ENCODE data around the gene CLNK.
"Not testable (repeated sequence)": the region's sequence is repeated elsewhere in the genome, so short reads cannot be mapped to it uniquely, and the experiment has no call there.

The CLNK gene

DNA sequence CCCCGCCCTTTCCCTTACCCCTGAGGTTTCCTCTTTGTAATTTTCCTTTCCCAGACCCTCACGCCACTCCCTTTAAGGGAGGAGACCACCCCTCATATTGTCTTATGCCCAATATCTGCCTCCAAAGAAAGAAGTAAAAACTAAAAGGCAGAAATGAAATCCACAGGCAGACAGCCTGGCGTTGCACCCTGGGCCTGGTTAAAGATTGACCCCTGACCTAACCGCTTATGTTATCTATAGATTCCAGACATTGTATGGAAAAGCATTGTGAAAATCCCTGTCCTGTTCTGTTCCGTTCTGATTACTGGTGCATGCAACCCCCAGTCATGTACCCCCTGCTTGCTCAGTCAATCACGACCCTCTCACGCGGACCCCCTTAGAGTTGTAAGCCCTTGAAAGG, 110.0 kb downstream of the CLNK start:
- not testable (repeated sequence) for H3K36me3 ChIP-seq (ENCODE audit: control insufficient read depth in 1 of 2, insufficient read depth in 2 of 2, low read length in 2 of 2); H3K4me3 ChIP-seq (ENCODE audit: low read depth in 1 of 2, low read length in 2 of 2); H3K27ac ChIP-seq (ENCODE audit: low read length); H3K9me3 ChIP-seq (ENCODE audit: control insufficient read depth in 1 of 2, low read length in 2 of 2); H3K4me1 ChIP-seq (ENCODE audit: control insufficient read depth in 1 of 2, insufficient read depth in 2 of 2, low read length in 2 of 2); H3K27me3 ChIP-seq (ENCODE audit: low read depth, low read length)

DNA sequence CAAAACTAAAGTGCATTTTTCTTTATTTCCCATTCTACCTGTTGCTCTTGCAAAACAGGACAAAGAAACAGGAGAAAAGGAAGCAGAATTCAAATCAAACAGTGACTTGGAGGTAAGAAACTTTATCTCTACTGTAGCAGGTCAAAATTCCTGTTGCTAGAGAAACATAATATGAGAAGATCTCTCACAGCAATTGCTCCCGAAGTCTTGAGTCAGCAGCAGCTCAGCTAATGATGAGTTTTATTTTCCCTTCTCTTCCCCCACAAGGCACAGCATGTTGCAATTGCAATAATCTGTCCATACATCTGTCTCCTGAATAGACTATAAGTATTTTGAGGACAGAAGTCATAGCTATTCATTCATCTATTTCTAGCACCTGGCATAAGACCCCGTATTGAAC, 112.7 kb downstream of the CLNK start:
- H3K27me3 ChIP-seq (ENCODE audit: low read depth, low read length) = no peaks in the 10 kb centered on the region
- H3K9me3 ChIP-seq (ENCODE audit: control insufficient read depth in 1 of 2, low read length in 2 of 2) = peaks cover 0 to 6% of the 10 kb centered on the region in 2 donors
- no peaks in the 10 kb centered on the region for H3K4me1 ChIP-seq (ENCODE audit: control insufficient read depth in 1 of 2, insufficient read depth in 2 of 2, low read length in 2 of 2)
- H3K36me3 ChIP-seq (ENCODE audit: control insufficient read depth in 1 of 2, insufficient read depth in 2 of 2, low read length in 2 of 2) = no peaks in the 10 kb centered on the region
- H3K27ac ChIP-seq (ENCODE audit: low read length) = no peak overlapping the region
- no peak overlapping the region for H3K4me3 ChIP-seq (ENCODE audit: low read depth in 1 of 2, low read length in 2 of 2)

DNA sequence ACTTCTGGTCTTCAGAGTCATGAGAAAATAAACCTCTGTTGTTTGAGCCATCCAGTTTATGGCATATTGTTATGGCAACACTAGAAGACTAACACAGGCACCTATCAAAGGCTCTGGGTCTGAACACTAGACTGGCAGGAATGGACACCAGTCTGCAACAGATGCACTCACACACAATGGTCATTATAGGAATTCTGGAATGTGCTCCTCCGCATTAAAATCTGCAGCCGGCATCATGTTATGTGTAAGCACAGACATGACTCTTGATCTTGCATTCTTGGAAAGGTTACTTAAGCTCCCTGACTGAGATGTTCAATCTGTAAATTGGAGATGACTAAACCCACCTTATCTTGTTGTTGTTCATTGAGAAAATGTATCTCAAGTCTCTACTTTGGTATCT, 115.1 kb downstream of the CLNK start:
- Histone ChIP-seq H3K27me3 (ENCODE audit: low read depth, low read length) (no peaks in the 10 kb centered on the region), H3K4me3 (ENCODE audit: low read depth in 1 of 2, low read length in 2 of 2) (no peak overlapping the region), H3K36me3 (ENCODE audit: control insufficient read depth in 1 of 2, insufficient read depth in 2 of 2, low read length in 2 of 2) (no peaks in the 10 kb centered on the region)

DNA sequence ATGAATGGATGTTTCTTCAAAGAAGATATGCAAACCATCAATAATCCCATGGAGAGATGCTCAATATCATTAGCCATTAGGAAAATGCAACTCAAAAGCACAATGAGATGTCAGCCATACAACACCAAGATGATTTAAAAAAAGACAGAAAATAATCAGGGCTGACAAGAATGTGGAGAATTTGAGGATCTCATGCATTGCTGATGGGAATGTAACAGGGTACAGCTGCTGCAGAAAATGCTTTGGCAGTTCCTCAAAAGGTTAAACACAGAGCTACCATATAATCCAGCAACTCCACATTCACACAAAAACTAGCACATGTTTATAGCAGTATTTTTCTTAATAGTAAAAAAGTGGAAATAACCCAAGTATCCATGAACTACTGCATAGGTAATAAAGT, 116.8 kb downstream of the CLNK start:
- H3K27me3 ChIP-seq (ENCODE audit: low read depth, low read length) = no peaks in the 10 kb centered on the region
- H3K9me3 ChIP-seq (ENCODE audit: control insufficient read depth in 1 of 2, low read length in 2 of 2) = peaks cover 0 to 6% of the 10 kb centered on the region in 2 donors
- no peak overlapping the region for H3K27ac ChIP-seq (ENCODE audit: low read length)
- H3K36me3 ChIP-seq (ENCODE audit: control insufficient read depth in 1 of 2, insufficient read depth in 2 of 2, low read length in 2 of 2) = no peaks in the 10 kb centered on the region
- H3K4me1 ChIP-seq (ENCODE audit: control insufficient read depth in 1 of 2, insufficient read depth in 2 of 2, low read length in 2 of 2) = no peaks in the 10 kb centered on the region
- no peak overlapping the region for H3K4me3 ChIP-seq (ENCODE audit: low read depth in 1 of 2, low read length in 2 of 2)

More for the DNA sequence above, 115.1 kb downstream of the CLNK start:
- Histone ChIP-seq H3K9me3 (ENCODE audit: control insufficient read depth in 1 of 2, low read length in 2 of 2) (peaks cover 0 to 6% of the 10 kb centered on the region in 2 donors), H3K4me1 (ENCODE audit: control insufficient read depth in 1 of 2, insufficient read depth in 2 of 2, low read length in 2 of 2) (no peaks in the 10 kb centered on the region), H3K27ac (ENCODE audit: low read length) (no peak overlapping the region)

DNA sequence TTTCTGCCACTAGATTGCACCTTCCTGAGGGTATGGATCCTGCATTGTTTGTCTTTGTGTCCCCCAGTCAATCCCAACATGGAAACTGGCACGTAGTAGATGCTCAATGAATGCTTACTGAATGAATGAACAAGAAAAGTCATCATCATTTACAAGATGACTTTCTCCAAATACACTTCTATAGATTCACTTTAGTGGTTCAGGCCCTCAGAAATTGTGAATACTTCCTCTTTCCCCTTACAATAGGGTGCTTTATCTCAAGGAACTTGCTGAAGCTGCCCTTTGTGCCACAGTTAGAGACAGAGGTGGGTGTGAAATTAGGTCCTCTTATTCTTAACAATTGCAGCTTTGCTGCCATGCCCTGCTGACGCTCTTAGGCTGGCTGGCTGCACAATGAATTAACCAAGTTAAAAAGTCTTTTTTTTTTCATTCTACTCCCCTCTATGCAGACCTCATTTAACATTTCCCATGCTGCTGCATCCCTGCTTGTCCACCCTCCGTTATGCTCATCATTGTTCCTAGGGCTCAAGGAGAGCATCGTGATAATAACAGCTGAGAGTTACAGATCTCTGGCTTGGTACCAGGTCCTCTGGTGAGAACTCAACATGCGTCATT, 119.3 kb downstream of the CLNK start:
- Histone ChIP-seq H3K9me3 (ENCODE audit: control insufficient read depth in 1 of 2, low read length in 2 of 2) (peaks cover 0 to 6% of the 10 kb centered on the region in 2 donors), H3K4me3 (ENCODE audit: low read depth in 1 of 2, low read length in 2 of 2) (no peak overlapping the region), H3K27ac (ENCODE audit: low read length) (no peak overlapping the region), H3K4me1 (ENCODE audit: control insufficient read depth in 1 of 2, insufficient read depth in 2 of 2, low read length in 2 of 2) (no peaks in the 10 kb centered on the region), H3K27me3 (ENCODE audit: low read depth, low read length) (no peaks in the 10 kb centered on the region), H3K36me3 (ENCODE audit: control insufficient read depth in 1 of 2, insufficient read depth in 2 of 2, low read length in 2 of 2) (no peaks in the 10 kb centered on the region)

DNA sequence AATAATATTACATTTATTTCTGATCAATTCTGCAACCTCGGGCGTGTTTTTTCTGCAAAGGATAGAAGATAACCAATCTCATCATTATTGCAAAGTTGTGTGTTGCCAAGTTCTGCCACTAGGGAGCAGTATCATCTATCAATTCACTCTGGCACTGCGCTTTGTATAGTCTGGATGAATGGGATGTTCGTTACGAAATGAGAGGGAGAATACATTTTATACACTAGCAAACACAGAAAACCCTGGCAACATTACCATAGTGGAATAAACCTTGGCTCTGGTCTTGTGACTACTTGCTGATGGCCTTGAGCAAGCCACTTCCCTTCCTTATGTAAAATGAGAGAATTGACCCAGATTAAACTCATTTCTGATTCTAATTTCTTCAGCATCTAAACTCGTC, 129.9 kb downstream of the CLNK start:
- H3K4me3 ChIP-seq (ENCODE audit: low read depth in 1 of 2, low read length in 2 of 2) = no peak overlapping the region
- H3K27me3 ChIP-seq (ENCODE audit: low read depth, low read length) = peaks cover 3% of the 10 kb centered on the region
- H3K4me1 ChIP-seq (ENCODE audit: control insufficient read depth in 1 of 2, insufficient read depth in 2 of 2, low read length in 2 of 2) = peaks cover 0 to 6% of the 10 kb centered on the region in 2 donors
- H3K9me3 ChIP-seq (ENCODE audit: control insufficient read depth in 1 of 2, low read length in 2 of 2) = no peaks in the 10 kb centered on the region
- H3K36me3 ChIP-seq (ENCODE audit: control insufficient read depth in 1 of 2, insufficient read depth in 2 of 2, low read length in 2 of 2) = no peaks in the 10 kb centered on the region
- no peak overlapping the region for H3K27ac ChIP-seq (ENCODE audit: low read length)

DNA sequence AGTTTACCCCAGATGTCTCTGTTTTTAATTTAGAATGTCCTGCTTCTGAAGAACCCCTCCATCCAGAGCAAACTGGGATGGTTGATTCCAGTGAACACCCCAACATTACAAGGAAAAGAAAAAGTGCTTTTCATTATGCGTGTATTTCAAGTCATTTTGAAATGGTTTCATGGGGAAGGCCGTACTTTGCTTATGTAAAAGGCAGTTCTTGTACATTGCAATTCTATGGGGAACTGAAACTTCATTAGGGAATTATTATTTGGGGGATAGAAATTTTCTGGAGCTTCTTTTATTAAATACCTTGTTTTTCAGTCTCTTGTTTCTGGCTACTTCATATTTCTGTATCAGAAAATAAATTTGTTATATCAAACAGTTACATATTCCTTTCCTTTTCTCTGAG, 130.4 kb downstream of the CLNK start:
- Histone ChIP-seq H3K27me3 (ENCODE audit: low read depth, low read length) (no peaks in the 10 kb centered on the region), H3K9me3 (ENCODE audit: control insufficient read depth in 1 of 2, low read length in 2 of 2) (no peaks in the 10 kb centered on the region), H3K36me3 (ENCODE audit: control insufficient read depth in 1 of 2, insufficient read depth in 2 of 2, low read length in 2 of 2) (no peaks in the 10 kb centered on the region), H3K4me3 (ENCODE audit: low read depth in 1 of 2, low read length in 2 of 2) (no peak overlapping the region), H3K4me1 (ENCODE audit: control insufficient read depth in 1 of 2, insufficient read depth in 2 of 2, low read length in 2 of 2) (peaks cover 0 to 6% of the 10 kb centered on the region in 2 donors), H3K27ac (ENCODE audit: low read length) (no peak overlapping the region)

DNA sequence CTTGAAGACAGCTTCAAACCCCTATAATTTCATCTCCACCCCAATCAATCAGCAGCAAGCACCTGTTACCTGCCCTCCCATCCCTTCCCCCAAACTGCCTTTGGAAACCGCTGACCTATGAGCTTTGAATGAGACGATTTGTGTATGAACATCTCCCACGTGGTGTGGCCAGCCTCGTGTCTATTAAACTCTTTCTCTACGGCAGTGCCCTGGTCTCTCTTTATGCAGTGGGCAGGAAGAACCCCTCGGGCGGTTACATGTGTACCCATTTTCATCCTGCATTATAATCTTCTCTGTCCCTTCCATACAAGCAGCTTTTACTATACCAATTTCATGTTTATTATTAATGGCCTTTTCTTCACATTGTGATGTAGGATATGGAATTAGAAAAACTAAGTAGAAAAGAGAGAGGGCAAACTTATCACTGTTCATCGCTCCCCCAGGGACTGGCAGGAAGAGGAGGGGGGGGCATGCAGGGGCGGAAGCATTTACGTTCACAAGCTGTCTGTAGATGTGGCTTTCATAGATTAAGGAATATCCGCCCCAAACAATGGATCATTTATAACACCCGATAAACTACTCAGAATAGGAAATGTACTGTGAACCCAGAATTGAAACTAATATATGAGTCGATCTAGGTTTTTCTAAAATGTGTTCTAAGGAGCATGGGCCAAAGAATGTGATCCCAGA, 131.8 kb downstream of the CLNK start:
- no peaks in the 10 kb centered on the region for H3K9me3 ChIP-seq (ENCODE audit: control insufficient read depth in 1 of 2, low read length in 2 of 2)
- H3K4me1 ChIP-seq (ENCODE audit: control insufficient read depth in 1 of 2, insufficient read depth in 2 of 2, low read length in 2 of 2) = peaks cover 0 to 6% of the 10 kb centered on the region in 2 donors
- H3K27ac ChIP-seq (ENCODE audit: low read length) = no peak overlapping the region
- H3K36me3 ChIP-seq (ENCODE audit: control insufficient read depth in 1 of 2, insufficient read depth in 2 of 2, low read length in 2 of 2) = no peaks in the 10 kb centered on the region
- no peaks in the 10 kb centered on the region for H3K27me3 ChIP-seq (ENCODE audit: low read depth, low read length)
- H3K4me3 ChIP-seq (ENCODE audit: low read depth in 1 of 2, low read length in 2 of 2) = no peak overlapping the region

DNA sequence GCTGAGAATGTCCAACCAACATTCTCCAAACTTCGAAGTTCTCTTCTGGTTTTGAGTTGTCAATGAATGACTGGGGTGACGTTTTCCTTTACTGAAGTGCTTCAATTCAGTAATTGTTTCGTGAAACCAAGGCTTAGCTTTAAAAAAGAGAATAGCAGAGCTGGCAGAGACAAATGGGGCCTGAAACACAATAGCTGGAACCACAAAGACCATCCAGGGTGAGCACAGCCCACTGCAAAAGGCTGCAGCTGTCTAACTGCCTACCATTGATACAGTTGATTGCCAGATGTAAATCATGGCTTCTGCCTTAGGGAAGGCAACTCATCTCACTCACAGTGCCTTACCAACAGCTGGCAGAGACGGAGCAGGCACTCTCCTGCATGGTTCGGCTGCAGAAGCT, 148.7 kb downstream of the CLNK start:
- no peaks in the 10 kb centered on the region for H3K4me1 ChIP-seq (ENCODE audit: control insufficient read depth in 1 of 2, insufficient read depth in 2 of 2, low read length in 2 of 2)
- no peaks in the 10 kb centered on the region for H3K27me3 ChIP-seq (ENCODE audit: low read depth, low read length)
- no peaks in the 10 kb centered on the region for H3K36me3 ChIP-seq (ENCODE audit: control insufficient read depth in 1 of 2, insufficient read depth in 2 of 2, low read length in 2 of 2)
- H3K9me3 ChIP-seq (ENCODE audit: control insufficient read depth in 1 of 2, low read length in 2 of 2) = peaks cover 0 to 2% of the 10 kb centered on the region in 2 donors
- no peak overlapping the region for H3K4me3 ChIP-seq (ENCODE audit: low read depth in 1 of 2, low read length in 2 of 2)
- no peak overlapping the region for H3K27ac ChIP-seq (ENCODE audit: low read length)

DNA sequence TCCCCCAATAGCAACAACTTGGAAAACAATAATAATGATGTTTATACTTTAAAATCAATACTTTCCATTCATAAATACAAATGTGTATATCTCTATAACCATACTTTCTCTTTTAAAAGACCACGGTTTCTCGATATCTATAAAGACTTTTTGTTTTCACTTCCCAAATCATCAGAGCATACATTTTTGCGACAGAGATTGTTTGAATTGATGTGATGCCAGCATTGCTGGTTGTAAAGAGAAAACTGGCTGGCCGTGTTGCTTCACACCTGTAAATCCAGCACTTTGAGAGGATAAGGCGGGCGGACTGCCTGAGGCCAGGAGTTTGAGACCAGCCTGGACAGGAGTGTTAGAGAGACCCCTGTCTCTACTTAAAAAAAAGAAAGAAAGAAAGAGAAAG, 149.7 kb downstream of the CLNK start:
- H3K4me3 ChIP-seq (ENCODE audit: low read depth in 1 of 2, low read length in 2 of 2) = no peak overlapping the region
- peaks cover 0 to 2% of the 10 kb centered on the region in 2 donors for H3K9me3 ChIP-seq (ENCODE audit: control insufficient read depth in 1 of 2, low read length in 2 of 2)
- H3K27ac ChIP-seq (ENCODE audit: low read length) = no peak overlapping the region
- H3K36me3 ChIP-seq (ENCODE audit: control insufficient read depth in 1 of 2, insufficient read depth in 2 of 2, low read length in 2 of 2) = no peaks in the 10 kb centered on the region
- no peaks in the 10 kb centered on the region for H3K27me3 ChIP-seq (ENCODE audit: low read depth, low read length)
- no peaks in the 10 kb centered on the region for H3K4me1 ChIP-seq (ENCODE audit: control insufficient read depth in 1 of 2, insufficient read depth in 2 of 2, low read length in 2 of 2)

DNA sequence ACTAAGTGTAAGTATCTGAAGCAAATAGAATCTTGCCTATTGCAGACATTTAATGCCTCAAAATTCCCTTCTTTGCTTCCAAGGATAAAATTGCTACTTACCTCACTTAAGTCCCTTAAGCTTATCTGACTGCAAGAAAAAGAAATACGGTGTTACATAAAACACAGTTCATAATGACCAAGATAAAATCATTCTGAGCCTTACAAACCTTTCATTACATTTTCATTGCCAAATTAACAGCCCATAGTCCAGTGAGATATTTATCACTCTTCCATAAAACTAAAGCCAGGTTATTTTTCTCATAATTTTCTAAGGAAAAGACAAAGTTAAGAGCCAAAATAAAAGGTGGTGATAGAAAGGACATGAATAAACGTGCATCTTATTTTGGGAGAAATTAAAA, 152.4 kb downstream of the CLNK start:
- Histone ChIP-seq H3K27ac (ENCODE audit: low read length) (no peak overlapping the region), H3K36me3 (ENCODE audit: control insufficient read depth in 1 of 2, insufficient read depth in 2 of 2, low read length in 2 of 2) (no peaks in the 10 kb centered on the region), H3K27me3 (ENCODE audit: low read depth, low read length) (no peaks in the 10 kb centered on the region), H3K4me1 (ENCODE audit: control insufficient read depth in 1 of 2, insufficient read depth in 2 of 2, low read length in 2 of 2) (no peaks in the 10 kb centered on the region), H3K4me3 (ENCODE audit: low read depth in 1 of 2, low read length in 2 of 2) (no peak overlapping the region), H3K9me3 (ENCODE audit: control insufficient read depth in 1 of 2, low read length in 2 of 2) (no peaks in the 10 kb centered on the region)

Data from muscle layer of duodenum (tissue), 2 donors.